Neural progenitor cell (in vitro differentiated cells): Measurements from ENCODE around the gene AGT. TPM values are rescaled to one million over a fixed set of nuclear protein-coding genes. Genes with fewer than 3 reads are reported as not detected.
A peak's percentile ranks its signal among the peaks of the same experiment; 100 is the strongest.
"Not testable (repeated sequence)": the region's sequence is repeated elsewhere in the genome, so short reads cannot be mapped to it uniquely, and the experiment has no call there.

Experiments
- DNase-seq: peaks from one replicate; pipeline ENCODE4 v3.0.0-alpha.2; 2016; ENCODE audit warnings: low spot score
- H2AFZ ChIP-seq: fragments of 200-600 bp; sonication (generic); replicated peaks from 2 replicates; pipeline ENCODE4 v1.6.1; 2016; ENCODE audit warnings: antibody characterized with exemption
- H3F3A ChIP-seq: fragments of 200-600 bp; sonication (generic); 2 replicates; pipeline ENCODE4 v1.6.1; 2016; ENCODE audit warnings: antibody characterized with exemption, low read depth
- H3K27ac ChIP-seq: fragments of 200-600 bp; sonication (generic); 2 replicates; pipeline ENCODE4 v1.5.1; 2016; ENCODE audit warnings: mild to moderate bottlenecking
- H3K27me3 ChIP-seq: fragments of 200-600 bp; sonication (generic); 2 replicates; pipeline ENCODE4 v1.6.1; 2016; ENCODE audit warnings: mild to moderate bottlenecking, moderate library complexity
- H3K36me3 ChIP-seq: fragments of 200-600 bp; sonication (generic); 2 replicates; pipeline ENCODE4 v1.5.1; 2016
- H3K4me1 ChIP-seq: fragments of 200-600 bp; sonication (generic); 2 replicates; pipeline ENCODE4 v1.6.1; 2016; ENCODE audit warnings: mixed run types
- H3K4me2 ChIP-seq: fragments of 200-600 bp; sonication (generic); 2 replicates; pipeline ENCODE4 v1.6.1; 2016
- H3K4me3 ChIP-seq: fragments of 200-600 bp; sonication (generic); 2 replicates; pipeline ENCODE4 v1.5.1; 2016
- H3K79me2 ChIP-seq: fragments of 200-600 bp; sonication (generic); 2 replicates; pipeline ENCODE4 v1.6.1; 2016; ENCODE audit warnings: low read depth
- H3K9ac ChIP-seq: fragments of 200-600 bp; sonication (generic); 2 replicates; pipeline ENCODE4 v1.6.1; 2016
- H3K9me3 ChIP-seq: fragments of 200-600 bp; sonication (generic); 2 replicates; pipeline ENCODE4 v1.5.1; 2016; ENCODE audit warnings: low read depth
- H4K20me1 ChIP-seq: fragments of 200-600 bp; sonication (generic); 2 replicates; pipeline ENCODE4 v1.6.1; 2016; ENCODE audit warnings: low read depth
- H3K27ac Mint-ChIP-seq: 3 replicates; pipeline ENCODE4 v1.8.0; 2021; ENCODE audit warnings: mixed read lengths
- H3K27me3 Mint-ChIP-seq: 2 replicates; pipeline ENCODE4 v1.8.0; 2022; ENCODE audit warnings: low read depth, mild to moderate bottlenecking, inconsistent platforms, moderate library complexity, mixed read lengths; ENCODE audit not compliant: insufficient read depth
- H3K36me3 Mint-ChIP-seq: 3 replicates; pipeline ENCODE4 v1.8.0; 2021; ENCODE audit warnings: mixed read lengths
- H3K4me1 Mint-ChIP-seq: 3 replicates; pipeline ENCODE4 v1.8.0; 2021; ENCODE audit warnings: mixed read lengths
- H3K4me3 Mint-ChIP-seq: 3 replicates; pipeline ENCODE4 v1.8.0; 2021; ENCODE audit warnings: mild to moderate bottlenecking, moderate library complexity, mixed read lengths
- H3K9me3 Mint-ChIP-seq: 3 replicates; pipeline ENCODE4 v1.8.0; 2020; ENCODE audit warnings: mixed read lengths
- EZH2 ChIP-seq: fragments of 200-600 bp; sonication (generic); IDR thresholded peaks from 2 replicates; pipeline ENCODE4 v1.6.1; 2017; ENCODE audit warnings: antibody characterized with exemption, mild to moderate bottlenecking, moderate library complexity
- EZH2phosphoT487 ChIP-seq: fragments of 200-600 bp; sonication (generic); IDR thresholded peaks from 2 replicates; pipeline ENCODE4 v1.6.1; 2017; ENCODE audit warnings: antibody characterized with exemption
- total RNA-seq: library from RNA; depleted of rRNA; stranded (reverse); fragments of >200 nt; gene quantifications from 2 replicates; pipeline ENCODE4 v1.2.3, GENCODE V29; 2015; ENCODE audit warnings: low replicate concordance
- TF ChIP-seq, protein P1 (sequence below): fragments of 200-600 bp; sonication (generic); IDR thresholded peaks from 2 replicates; pipeline ENCODE4 v1.5.1; 2017; ENCODE audit warnings: antibody characterized with exemption, mild to moderate bottlenecking

The AGT gene
- total RNA-seq, 1 donor from 2014 or later = 0.80 TPM

DNA sequence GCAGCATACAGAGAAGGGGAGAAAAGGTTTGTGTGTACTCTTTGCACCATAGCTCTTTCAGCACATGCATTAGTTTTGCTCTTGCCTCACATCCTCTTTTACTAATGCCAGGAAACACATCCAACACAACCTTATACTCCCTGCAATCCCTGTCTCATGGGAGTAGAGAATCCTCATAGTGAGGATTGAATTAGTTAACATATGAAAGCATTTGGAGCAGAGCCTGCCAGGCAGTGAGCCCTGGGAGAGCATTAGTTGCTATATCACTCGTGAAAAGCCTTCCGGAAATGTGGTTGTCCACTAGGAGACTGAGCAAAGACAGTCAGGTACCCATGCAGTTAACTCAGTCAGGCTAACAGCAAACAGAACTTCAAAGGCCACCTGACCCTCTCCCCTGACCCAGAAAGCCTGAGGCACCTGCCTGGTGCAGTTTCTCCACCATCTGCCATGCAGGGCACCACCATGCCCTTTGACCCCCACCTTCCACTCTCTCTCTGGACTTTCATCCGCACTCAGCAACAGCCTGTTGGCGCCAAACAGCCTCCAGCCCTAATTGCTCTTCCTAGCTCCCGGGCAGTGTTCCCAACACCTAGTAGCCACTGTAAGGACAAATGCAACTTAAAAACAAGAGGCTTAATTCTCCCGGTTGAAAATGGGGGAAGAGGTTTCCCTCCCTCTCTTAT is 14.9 kb upstream of the AGT start:
- Histone ChIP-seq H3F3A (no peaks in the 10 kb centered on the region), H3K27ac (no peak overlapping the region), H4K20me1 (no peaks in the 10 kb centered on the region), H2AFZ (peak overlapping the region; percentile 0), H3K4me2 (no peak overlapping the region), H3K4me1 (peaks cover 6% of the 10 kb centered on the region), H3K36me3 (no peaks in the 10 kb centered on the region), H3K9ac (no peak overlapping the region), H3K9me3 (no peaks in the 10 kb centered on the region), H3K4me3 (no peak overlapping the region), H3K27me3 (no peaks in the 10 kb centered on the region), H3K79me2 (no peaks in the 10 kb centered on the region)
- no peak overlapping the region for H3K4me3 Mint-ChIP-seq
- H3K9me3 Mint-ChIP-seq = peaks cover 4% of the 10 kb centered on the region
- H3K27me3 Mint-ChIP-seq = peaks cover 2% of the 10 kb centered on the region
- DNase-seq = no peak
- peak overlapping the region; percentile 39 for H3K27ac Mint-ChIP-seq
- H3K36me3 Mint-ChIP-seq = no peaks in the 10 kb centered on the region
- peaks cover 11% of the 10 kb centered on the region for H3K4me1 Mint-ChIP-seq
- TF ChIP-seq, protein P1, sequence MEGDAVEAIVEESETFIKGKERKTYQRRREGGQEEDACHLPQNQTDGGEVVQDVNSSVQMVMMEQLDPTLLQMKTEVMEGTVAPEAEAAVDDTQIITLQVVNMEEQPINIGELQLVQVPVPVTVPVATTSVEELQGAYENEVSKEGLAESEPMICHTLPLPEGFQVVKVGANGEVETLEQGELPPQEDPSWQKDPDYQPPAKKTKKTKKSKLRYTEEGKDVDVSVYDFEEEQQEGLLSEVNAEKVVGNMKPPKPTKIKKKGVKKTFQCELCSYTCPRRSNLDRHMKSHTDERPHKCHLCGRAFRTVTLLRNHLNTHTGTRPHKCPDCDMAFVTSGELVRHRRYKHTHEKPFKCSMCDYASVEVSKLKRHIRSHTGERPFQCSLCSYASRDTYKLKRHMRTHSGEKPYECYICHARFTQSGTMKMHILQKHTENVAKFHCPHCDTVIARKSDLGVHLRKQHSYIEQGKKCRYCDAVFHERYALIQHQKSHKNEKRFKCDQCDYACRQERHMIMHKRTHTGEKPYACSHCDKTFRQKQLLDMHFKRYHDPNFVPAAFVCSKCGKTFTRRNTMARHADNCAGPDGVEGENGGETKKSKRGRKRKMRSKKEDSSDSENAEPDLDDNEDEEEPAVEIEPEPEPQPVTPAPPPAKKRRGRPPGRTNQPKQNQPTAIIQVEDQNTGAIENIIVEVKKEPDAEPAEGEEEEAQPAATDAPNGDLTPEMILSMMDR = no peak
- TF ChIP-seq EZH2 (no peak), EZH2phosphoT487 (no peak)

DNA sequence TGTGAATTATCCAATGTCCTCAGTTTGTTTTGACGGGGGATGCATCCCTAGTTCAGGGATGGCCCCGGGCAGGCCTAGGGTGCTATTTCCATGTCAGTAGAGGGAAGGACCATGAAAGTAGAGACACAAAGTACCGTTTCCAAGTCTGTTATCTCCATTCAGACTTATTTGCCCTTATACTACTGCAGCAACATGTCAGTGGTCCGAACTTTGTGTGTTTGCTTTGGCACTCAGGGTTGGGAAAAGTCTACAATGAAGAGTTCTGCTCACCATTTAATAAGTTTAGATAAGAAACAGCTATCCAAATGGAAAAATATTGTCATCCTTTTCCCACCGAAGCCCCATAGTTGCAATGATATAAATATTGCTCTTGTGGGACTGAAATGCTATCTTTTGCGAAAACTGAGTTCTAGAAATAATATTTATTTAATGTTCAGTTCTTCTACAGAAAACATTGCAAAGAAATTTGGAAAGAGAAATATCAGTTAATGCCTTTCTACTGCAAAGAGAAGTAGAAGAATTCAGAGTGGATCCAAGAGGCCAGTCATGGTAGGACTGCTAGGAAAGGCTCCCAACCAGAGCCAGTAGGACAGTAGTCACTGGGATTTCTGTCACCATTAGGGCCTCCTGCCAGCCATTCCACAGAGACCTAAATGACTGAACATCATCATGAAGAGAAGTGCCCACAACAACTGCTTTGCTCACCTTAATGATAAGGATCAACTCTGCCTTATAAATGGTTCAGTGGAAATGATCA is 11.5 kb upstream of the AGT start:
- no peak overlapping the region for H3K27ac Mint-ChIP-seq
- H3K4me2 ChIP-seq = no peak overlapping the region
- peaks cover 2% of the 10 kb centered on the region for H3K36me3 Mint-ChIP-seq
- no peaks in the 10 kb centered on the region for H3K36me3 ChIP-seq
- H2AFZ ChIP-seq = no peak overlapping the region
- H3K4me1 ChIP-seq = peaks cover 6% of the 10 kb centered on the region
- no peak overlapping the region for H3K4me3 Mint-ChIP-seq
- TF ChIP-seq EZH2phosphoT487 (no peak), EZH2 (no peak)
- TF ChIP-seq, protein P1 = no peak
- no peak overlapping the region for H3K4me3 ChIP-seq
- H4K20me1 ChIP-seq = no peaks in the 10 kb centered on the region
- H3K79me2 ChIP-seq = no peaks in the 10 kb centered on the region
- H3K9me3 ChIP-seq = no peaks in the 10 kb centered on the region
- H3K27me3 Mint-ChIP-seq = peaks cover 3% of the 10 kb centered on the region
- H3F3A ChIP-seq = no peaks in the 10 kb centered on the region
- no peaks in the 10 kb centered on the region for H3K27me3 ChIP-seq
- peaks cover 16% of the 10 kb centered on the region for H3K9me3 Mint-ChIP-seq
- no peak for DNase-seq
- H3K27ac ChIP-seq = no peak overlapping the region
- H3K4me1 Mint-ChIP-seq = peaks cover 11% of the 10 kb centered on the region
- H3K9ac ChIP-seq = no peak overlapping the region

DNA sequence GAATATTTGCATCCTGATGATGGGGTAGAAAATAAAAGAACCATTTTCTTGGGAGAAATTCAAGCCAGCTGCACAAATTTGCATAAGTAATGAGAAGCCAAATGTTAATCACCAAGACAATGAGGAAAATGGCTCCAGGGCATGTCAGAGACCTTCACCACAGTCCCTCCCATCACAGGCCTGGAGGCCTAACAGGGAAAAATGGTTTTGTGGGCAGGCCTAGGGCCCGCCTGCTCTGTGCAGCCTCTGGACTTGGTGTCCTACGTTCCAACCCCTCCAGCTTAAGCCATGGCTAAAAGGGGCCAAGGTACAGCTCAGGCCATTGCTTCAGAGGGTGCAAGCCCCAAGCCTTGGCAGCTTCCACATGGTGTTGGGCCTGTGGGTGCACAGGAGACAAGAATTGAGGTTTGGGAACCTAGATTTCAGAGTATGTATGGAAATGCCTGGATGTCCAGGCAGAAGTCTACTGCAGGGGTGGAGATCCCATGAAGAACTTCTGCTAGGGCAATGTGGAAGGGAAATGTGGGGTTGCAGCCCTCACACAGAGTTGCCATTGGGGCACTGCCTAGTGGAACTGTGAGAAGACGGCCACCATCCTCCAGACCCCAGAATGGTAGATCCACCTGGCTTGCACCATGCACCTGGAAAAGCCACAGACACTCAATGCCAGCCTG is 8.1 kb upstream of the AGT start:
- H3K36me3 Mint-ChIP-seq, H3K4me3 ChIP-seq, H3K36me3 ChIP-seq, H3K27ac Mint-ChIP-seq, H3K27me3 ChIP-seq, H3K79me2 ChIP-seq, H3K4me1 ChIP-seq, H3K9ac ChIP-seq, H3F3A ChIP-seq, H3K4me2 ChIP-seq, H3K4me3 Mint-ChIP-seq, H3K27ac ChIP-seq, H3K27me3 Mint-ChIP-seq, H3K4me1 Mint-ChIP-seq, H2AFZ ChIP-seq, DNase-seq, H3K9me3 ChIP-seq, H4K20me1 ChIP-seq: not testable (repeated sequence)
- H3K9me3 Mint-ChIP-seq = peaks cover 15% of the 10 kb centered on the region
